DMS53 treated with DMSO at 0.1 percent for 48 hours (cell line): ENCODE data around the gene SMTNL2.
A peak's percentile ranks its signal among the peaks of the same experiment; 100 is the strongest.

Source experiments
- DNase-seq: peaks from one replicate; lab custom pipeline; 2025; ENCODE audit not compliant: unreplicated experiment; lab: John Stamatoyannopoulos, UW

Gene SMTNL2

GRCh38 chr17:4545217-4545951 lies 38.9 kb upstream of the SMTNL2 start:
- DNase-seq: no peak

DNA sequence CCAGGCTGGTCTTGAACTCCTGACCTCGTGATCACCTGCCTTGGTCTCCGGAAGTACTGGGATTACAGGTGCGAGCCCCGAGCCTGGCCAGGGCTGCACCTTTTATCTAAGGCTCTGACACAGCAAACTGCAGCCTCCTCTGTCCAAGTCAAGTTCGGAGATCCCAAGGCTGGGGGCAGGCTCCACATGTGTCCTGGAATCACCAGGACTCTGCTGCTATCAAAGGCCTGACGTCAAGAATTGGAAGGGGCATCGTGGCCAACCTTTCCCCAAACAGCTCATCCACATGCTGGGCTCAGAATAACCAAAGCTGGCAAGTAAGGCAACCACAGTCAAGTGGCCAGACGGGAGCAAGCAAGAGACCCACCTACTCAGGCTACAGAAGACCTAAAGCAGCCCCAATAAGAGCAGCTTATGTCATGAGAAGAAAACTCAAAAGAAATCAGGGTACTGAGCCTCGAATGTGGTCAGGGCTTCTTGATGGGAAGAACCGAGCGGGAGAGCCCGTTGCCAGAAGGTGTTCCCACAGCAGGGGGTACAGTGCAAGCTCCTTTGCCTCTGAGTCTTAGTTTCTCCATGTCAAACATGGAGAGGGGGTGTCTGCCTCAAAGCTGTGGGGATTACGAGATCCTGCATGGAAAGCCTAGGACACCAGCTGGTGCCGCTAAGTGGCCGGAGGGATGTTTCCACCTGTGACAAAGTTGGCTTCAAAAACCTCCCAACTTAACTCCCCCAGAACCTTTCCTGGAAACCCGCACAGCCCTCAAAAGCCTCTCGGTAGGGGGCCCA lies 37.0 kb upstream of the SMTNL2 start:
- no peak for DNase-seq

GRCh38 chr17:4548061-4548461 lies 36.3 kb upstream of the SMTNL2 start:
- DNase-seq: no peak

DNA sequence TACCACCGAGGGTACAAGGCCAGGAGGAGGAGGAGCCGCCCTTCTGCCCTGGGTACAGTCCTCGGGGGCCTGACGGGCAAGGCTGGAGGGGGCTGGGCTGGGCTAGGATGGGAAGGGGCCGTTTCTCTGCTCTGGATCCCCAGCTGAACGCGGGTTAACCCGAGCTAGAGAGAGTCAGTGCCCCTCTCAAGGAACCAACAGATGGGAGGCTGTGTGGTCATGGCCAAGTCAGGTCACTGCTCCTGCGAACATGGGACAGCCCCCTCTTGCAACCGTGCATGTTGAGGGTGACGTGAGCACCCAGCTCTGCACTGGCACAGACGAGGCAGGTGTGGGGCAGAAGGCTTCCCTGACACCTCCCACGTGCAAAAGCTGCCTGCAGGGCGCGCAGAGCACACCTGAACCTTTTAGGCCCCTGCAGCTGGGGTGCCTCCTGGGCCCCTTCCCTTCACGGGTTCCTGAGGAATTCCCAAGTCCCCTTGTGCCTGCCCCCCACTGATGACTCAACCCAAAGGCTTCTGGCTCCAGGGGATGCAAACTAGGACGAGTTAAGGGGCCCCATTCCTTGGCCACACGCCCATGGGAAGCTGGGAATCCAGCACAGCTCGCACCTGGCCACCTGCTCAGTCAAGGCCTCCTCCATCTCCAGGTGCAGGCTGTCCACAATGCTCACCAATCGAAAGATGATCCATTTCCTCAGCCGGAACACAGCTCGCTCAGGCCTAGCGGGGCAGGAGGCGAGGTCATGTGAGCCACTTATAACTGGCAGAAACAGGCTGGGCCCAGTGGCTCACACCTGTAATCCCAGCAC lies 35.4 kb upstream of the SMTNL2 start:
- peak; percentile 35 for DNase-seq

DNA sequence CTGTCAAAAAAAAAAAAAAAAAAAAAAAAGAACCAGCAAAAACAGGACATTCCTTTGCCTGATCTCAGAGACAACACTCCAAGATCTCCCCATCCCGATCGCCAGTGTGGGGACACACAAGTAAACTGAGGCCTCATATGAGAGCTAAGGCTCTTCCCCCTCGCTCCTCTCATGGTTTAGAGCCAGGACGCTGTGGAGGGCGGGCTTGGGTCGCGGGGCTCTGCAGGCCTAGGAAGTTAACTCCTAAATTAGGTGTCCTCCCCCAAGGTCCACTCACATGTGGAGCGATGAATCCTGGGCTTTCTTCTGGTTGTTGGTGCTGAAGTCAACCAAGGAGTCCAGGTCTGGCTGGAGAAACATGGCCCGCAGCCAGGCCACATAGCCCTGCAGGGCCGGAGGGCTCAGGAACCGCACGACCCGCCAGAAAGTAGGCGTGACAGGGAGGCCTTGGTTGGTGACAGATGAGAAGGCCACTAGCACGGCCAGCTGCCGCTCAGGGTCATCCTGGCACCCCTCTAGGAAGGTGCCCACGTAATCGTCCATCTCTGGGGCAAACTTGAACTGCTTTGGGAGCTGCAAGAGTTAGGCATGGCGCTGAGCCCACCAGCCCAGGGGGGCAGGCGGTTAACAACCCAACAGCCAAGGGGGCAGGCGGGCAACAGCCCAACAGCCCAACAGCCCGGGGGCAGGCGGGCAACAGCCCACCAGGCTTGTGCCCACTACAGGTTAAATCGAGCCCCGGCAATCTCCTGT lies 34.4 kb upstream of the SMTNL2 start:
- no peak for DNase-seq

DNA sequence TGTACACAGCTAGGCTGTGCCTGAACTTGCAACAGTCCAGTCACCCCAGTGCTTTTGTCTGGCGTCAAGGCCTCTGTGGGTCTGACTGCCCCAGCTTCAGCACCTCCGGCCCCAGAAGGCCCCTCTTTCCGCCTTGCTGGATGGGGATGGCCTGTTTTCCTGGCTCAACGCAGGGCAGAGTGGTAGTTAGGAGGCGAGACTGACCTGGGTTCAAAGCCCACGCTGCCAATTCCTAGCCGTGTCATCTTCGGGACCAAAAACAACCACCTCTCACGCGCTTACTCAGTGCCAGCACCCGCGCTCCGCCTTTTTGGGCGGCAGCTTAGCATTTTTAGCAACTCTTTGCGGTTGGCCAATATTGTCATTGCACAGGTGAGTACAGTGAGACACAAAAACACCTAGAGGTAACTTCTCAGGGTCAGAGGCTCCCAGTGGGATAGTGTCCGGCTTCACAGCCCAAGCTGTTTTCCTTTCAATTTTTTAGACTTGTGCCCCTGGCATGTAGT lies 33.7 kb upstream of the SMTNL2 start:
- DNase-seq: no peak

DNA sequence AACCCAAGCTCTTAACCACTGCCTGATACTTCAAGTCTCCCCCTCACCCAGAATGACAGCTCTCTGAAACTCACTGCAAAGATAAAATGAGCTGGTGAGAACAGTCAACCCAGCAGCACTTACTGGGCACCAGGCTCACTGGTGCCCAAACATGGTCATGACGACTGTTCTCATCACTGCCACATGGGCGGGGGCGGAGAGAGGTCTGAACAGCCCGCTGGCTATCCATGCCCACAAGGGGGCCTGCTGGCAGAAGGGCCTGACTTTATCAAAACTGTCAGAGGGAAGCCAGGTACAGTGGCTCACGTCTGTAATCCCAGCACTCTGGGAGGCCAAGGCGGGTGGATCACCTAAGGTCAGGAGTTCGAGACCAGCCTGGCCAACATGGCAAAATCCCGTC lies 33.2 kb upstream of the SMTNL2 start:
- no peak for DNase-seq

- no peak for DNase-seq
These were observed 32.4 kb upstream of the SMTNL2 start for GRCh38 chr17:4551796-4552525.

GRCh38 chr17:4553669-4554068 lies 30.7 kb upstream of the SMTNL2 start:
- DNase-seq: no peak

- no peak for DNase-seq
These were observed 29.8 kb upstream of the SMTNL2 start for GRCh38 chr17:4554441-4554996.

DNA sequence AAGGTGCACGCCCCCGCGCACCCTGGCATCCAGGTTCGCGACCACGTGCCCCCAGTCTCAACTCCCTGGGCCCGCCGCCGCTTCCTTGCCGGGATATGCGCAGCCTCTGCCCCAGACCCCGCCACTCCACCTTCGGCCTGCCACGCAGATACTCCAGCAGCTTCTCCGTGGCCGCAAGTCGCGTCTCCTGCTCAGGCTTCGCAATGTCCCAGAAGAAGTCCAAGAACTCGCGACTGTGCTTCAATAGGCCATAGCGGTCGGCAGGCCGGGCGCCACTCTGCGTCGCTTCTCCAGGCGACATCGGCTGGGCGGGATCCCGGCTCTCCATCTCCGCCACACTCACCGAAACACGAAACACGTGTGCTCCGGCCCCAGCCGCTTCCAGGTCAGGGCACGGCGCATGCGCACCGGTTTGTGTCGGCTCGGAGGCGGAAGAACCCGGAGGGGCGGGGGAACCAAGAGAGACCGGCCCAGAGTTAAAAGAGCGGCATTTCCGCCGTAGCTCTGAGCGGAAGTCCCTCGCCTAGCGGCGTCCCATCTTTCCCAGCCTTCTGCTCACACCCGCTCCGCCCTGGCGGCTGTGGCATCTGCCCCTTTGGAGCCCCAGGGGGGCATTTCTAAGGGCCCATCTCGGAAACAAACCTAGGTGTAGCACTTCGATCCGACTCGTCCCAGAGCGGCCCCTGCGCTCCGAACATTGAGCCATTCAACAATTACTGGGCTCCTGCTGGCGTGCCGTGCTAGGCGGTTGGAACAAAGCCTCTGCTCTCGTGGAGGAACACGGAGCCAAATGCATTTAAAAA lies 29.1 kb upstream of the SMTNL2 start, which contains the start of gene MYBBP1A:
MYBBP1A (minus strand) TSS at position 388 of the 803 bp plus-strand sequence; CDS start at position 328, 60 bp downstream.
- DNase-seq: peak; percentile 84

DNA sequence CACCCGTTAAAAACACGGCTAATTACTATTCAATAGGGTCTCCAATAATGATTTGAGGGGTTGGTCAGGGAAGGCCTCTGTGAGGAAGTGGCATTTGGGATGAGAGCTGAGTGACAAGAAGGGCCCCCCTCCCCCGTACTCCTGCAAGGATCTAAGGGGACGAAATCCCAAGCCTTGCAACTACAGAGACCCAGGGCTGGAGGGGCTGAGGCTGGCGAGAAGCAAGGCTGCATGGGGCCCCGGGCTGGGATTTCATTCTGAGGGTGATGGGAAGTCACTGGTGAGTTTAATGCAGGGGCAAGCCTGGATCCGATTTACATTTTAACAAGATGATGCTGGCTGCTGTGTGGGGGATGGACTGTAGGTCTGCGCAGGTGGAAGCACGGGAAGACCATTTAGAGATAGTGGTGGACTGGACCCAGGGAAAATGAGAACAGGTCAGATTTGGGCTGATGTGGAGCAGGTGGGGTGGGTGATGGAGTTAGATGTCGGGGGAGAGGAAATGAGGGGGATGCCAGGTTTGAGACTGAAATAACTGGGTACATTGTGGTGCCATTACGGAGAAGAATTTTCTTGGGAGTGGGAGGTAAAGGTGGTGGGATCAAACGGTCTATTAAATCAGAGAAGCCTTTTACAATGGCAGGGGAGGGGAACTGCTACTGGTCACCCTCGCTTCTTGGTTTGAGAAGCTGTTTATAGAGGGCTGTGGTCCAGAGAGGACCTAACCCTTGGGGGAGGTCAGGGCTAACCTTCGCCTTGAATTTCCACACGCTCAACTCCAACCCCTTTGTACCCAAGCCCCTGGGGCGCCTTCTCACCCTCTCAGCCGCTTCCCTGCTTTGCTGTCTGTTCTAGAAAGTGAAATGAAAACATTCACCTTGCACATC lies 28.2 kb upstream of the SMTNL2 start:
- DNase-seq: no peak

GRCh38 chr17:4556996-4557395 lies 27.3 kb upstream of the SMTNL2 start:
- DNase-seq: no peak

GRCh38 chr17:4557626-4558346 lies 26.5 kb upstream of the SMTNL2 start:
- DNase-seq: no peak

GRCh38 chr17:4558347-4558971 lies 25.9 kb upstream of the SMTNL2 start:
- DNase-seq: no peak

DNA sequence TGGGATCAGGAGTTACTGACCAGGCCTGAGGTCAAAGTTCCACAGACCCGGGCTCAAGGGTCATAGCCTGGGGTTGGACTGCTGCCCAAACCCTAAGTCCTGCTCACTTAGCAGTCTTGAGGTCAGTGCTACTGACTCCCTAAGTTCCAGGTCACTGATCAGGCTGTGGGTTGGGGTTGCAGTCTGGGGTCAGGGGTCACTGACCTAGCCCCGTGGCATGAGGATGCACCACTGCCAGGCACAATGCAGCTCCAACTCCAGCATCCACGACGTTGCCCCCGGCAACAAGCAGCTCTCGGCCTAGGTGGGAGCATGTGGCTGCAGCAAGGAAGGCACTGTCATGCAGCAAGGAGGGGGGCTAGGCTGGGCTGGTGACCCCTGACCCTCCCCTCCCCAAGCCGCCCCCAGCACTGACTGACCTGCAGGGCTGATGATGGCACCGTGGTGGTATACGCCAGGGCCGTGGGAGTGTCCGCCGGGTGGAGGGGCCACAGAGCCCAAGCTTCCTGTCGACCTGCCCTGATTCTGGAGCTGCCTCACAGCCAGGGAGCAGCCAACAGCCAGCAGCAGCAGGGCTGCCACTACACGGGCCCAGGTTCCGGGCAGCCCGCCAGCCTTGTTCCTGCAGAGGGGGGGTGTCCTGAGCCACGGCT lies 25.1 kb upstream of the SMTNL2 start:
- no peak for DNase-seq
